Left lung (tissue), 10 donors: ENCODE results near the gene TBX18. TPM values are rescaled to one million over a fixed set of nuclear protein-coding genes. Genes with fewer than 3 reads are reported as not detected.

Experiments used
- ATAC-seq: fragments of 200-7000 bp; cut with Tn5 transposase; one replicate; pipeline ENCODE4 v1.9.1; 2020; ENCODE audit warnings: moderate library complexity
- DNase-seq, 4 donors: peaks; one replicate each; pipeline ENCODE4 v3.0.0-alpha.2; 2013 to 2020
- H3K27ac ChIP-seq, 2 donors: fragments of 200-600 bp; sonication (generic) in 1 of 2; one replicate each; pipeline versions ENCODE4 v1.5.0 to v1.8.0; 2020 to 2021
- H3K27me3 ChIP-seq, 2 donors: fragments of 200-600 bp; sonication (generic) in 1 of 2; one replicate each; pipeline versions ENCODE4 v1.5.0 to v1.8.0; 2020 to 2021
- H3K36me3 ChIP-seq, 2 donors: fragments of 200-600 bp; sonication (generic) in 1 of 2; one replicate each; pipeline versions ENCODE4 v1.5.0 to v1.8.0; 2020 to 2021
- H3K4me1 ChIP-seq, 2 donors: fragments of 200-600 bp; one replicate each; pipeline ENCODE4 v1.8.0; 2021
- H3K4me3 ChIP-seq, 2 donors: fragments of 200-600 bp; sonication (generic) in 1 of 2; one replicate each; pipeline versions ENCODE4 v1.5.0 to v1.8.0; 2020 to 2021; ENCODE audit warnings: mild to moderate bottlenecking in 1 of 2
- H3K9me3 ChIP-seq, 2 donors: fragments of 200-600 bp; sonication (generic) in 1 of 2; one replicate each; pipeline versions ENCODE4 v1.5.0 to v1.8.0; 2020 to 2021
- CTCF ChIP-seq, 2 donors: fragments of 200-600 bp; sonication (generic) in 1 of 2; IDR thresholded peaks; one replicate each; pipeline versions ENCODE4 v1.5.0 to v1.8.0; 2021; ENCODE audit warnings: antibody characterized with exemption in 2 of 2
- intact Hi-C, 2 donors: fragments of 100-400 bp; cut with DNase I; formaldehyde crosslinking; loops; one replicate each; pipeline versions ENCODE4 v1.11.2 to v1.14.2; 2022
- polyA plus RNA-seq, 6 donors: library from polyadenylated mRNA; unstranded; fragments of 120-200 nt; gene quantifications; one replicate each; pipeline ENCODE4 v1.2.1, GENCODE V29; 2013; ENCODE audit not compliant: insufficient read length in 6 of 6
- total RNA-seq, 2 donors: library from RNA; stranded (reverse); fragmentation: NEBNext Ultra II Directional; extraction: Animal tissue kit (Norgen Biotek cat#: 25700); gene quantifications; one replicate each; pipeline ENCODE4 v1.2.1, GENCODE V29; 2021
- donor health status: DM: no; HTN: yes; CAD: no.
- donor health status: DM: no; HTN: no; CAD: no.

Gene TBX18
- total and polyA plus RNA-seq, 8 donors = 0.27 to 0.60 (median 0.49) TPM; not detected in 1

GRCh38 chr6:84657025-84657424, 107.4 kb downstream of the TBX18 start:
- no peak for TF ChIP-seq CTCF (IDR thresholded peaks at IDR 0.05)
- intact Hi-C loops = no loop called here
- Histone ChIP-seq H3K36me3 (no peaks in the 10 kb centered on the region), H3K4me1 (no peaks in the 10 kb centered on the region), H3K27ac (no peak overlapping the region), H3K27me3 (no peaks in the 10 kb centered on the region), H3K4me3 (no peak overlapping the region), H3K9me3 (no peaks in the 10 kb centered on the region)
- ATAC-seq (no peak), DNase-seq (no peak)

GRCh38 chr6:84653027-84653551, 111.3 kb downstream of the TBX18 start:
- DNase-seq = no peak
- Histone ChIP-seq H3K4me3 (no peak overlapping the region), H3K27ac (no peak overlapping the region), H3K9me3 (peaks cover 0 to 2% of the 10 kb centered on the region in 2 donors), H3K36me3 (no peaks in the 10 kb centered on the region), H3K4me1 (no peaks in the 10 kb centered on the region), H3K27me3 (no peaks in the 10 kb centered on the region)
- no peak for ATAC-seq
- TF ChIP-seq CTCF (IDR thresholded peaks at IDR 0.05) = no peak
- intact Hi-C loops = no loop called here

GRCh38 chr6:84652356-84653026, 111.9 kb downstream of the TBX18 start:
- intact Hi-C loops = no loop called here
- Histone ChIP-seq H3K4me3 (no peak overlapping the region), H3K27me3 (no peaks in the 10 kb centered on the region), H3K27ac (no peak overlapping the region), H3K4me1 (no peaks in the 10 kb centered on the region), H3K9me3 (peaks cover 0 to 2% of the 10 kb centered on the region in 2 donors), H3K36me3 (no peaks in the 10 kb centered on the region)
- no peak for TF ChIP-seq CTCF (IDR thresholded peaks at IDR 0.05)
- DNase-seq = no peak
- no peak for ATAC-seq

GRCh38 chr6:84651583-84651982, 112.8 kb downstream of the TBX18 start:
- H3K27ac ChIP-seq = no peak overlapping the region
- TF ChIP-seq CTCF (IDR thresholded peaks at IDR 0.05) = no peak
- H3K36me3 ChIP-seq = no peaks in the 10 kb centered on the region
- H3K4me3 ChIP-seq = no peak overlapping the region
- ATAC-seq = no peak
- DNase-seq = no peak
- intact Hi-C loops = no loop called here
- no peaks in the 10 kb centered on the region for H3K4me1 ChIP-seq
- H3K9me3 ChIP-seq = peaks cover 0 to 2% of the 10 kb centered on the region in 2 donors
- H3K27me3 ChIP-seq = no peaks in the 10 kb centered on the region

- Histone ChIP-seq H3K9me3 (peaks cover 0 to 2% of the 10 kb centered on the region in 2 donors), H3K36me3 (no peaks in the 10 kb centered on the region), H3K4me1 (no peaks in the 10 kb centered on the region), H3K27ac (no peak overlapping the region), H3K27me3 (no peaks in the 10 kb centered on the region), H3K4me3 (no peak overlapping the region)
- intact Hi-C loops = no loop called here
- ATAC-seq (no peak), DNase-seq (no peak)
- no peak for TF ChIP-seq CTCF (IDR thresholded peaks at IDR 0.05)
Measured at GRCh38 chr6:84648444-84648843, 116.0 kb downstream of the TBX18 start.
